CD4-positive, alpha-beta T cell treated with Interleukin-15 for 1 hour (primary cell): ENCODE measurements around the gene CNKSR2.

Experiments used
- DNase-seq: peaks from one replicate; pipeline ENCODE4 v3.0.0-alpha.2; 2020

Gene CNKSR2

DNA sequence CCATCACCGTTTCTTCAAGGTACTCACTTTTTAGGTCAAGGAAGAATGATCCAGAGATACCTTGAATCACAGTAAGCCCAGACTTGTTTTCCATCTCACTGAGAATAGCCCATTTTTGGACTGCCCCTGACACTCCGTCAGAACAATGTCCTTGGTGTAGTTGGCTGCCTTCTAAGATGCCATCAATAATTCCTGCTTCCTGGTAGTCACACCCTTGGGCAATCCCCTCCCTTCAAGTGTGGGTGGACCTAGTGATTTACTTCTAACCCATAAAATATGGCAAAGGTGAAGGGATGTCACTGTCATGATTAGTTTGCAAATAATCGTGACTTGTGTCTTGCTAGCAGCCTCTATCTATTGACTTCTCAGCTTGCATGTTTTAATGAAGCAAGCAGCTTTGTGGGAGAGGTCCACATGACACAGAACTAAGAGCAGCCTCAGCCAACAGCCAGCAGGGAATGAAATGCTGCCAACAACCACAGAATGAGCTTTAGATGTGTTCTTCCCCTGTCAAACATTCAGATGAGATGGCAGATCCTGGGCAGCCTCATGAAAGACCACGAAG lies 303.9 kb downstream of the CNKSR2 start:
- no peak for DNase-seq

DNA sequence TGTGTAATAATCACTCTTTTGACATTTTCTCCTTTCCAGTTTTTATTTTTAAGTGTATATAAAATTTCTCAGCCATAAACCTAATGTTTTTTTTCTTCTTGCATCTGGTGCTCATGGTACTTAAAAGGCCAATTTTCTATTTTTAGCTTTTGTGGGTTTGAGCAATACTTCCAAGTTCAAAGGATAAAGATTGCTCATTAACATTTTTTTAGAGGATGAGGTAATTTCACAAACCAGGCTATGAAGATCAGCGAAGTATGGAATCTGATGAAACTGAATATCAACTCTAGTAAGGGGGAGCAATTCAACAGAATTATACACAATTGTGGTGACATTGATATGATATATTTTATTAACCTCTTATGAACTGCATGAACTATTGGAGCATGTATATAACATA lies 309.7 kb downstream of the CNKSR2 start:
- DNase-seq = no peak

DNA sequence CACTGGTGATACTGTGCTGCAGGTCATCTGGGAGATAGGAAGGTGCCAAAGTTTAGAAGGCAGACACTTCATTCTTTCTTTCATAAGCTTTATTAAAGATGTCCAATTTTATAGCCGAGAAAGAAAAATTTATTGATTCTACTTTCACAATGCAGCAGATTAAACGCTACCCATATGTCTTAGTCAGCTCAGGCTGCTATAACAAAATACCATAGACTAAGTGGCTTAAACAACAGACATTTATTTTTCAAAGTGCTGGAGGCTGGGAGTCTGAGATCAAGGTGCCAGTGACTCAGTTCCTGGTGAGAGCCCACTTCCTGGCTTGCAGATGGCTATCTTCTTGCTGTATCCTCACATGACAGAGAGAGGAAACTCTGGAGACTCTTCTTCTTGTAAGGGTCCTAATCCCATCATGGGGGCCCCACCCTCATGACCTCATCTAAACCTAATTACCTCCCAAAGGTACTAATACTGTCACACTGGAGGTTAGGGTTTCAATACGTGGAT lies 317.3 kb downstream of the CNKSR2 start:
- DNase-seq = no peak

DNA sequence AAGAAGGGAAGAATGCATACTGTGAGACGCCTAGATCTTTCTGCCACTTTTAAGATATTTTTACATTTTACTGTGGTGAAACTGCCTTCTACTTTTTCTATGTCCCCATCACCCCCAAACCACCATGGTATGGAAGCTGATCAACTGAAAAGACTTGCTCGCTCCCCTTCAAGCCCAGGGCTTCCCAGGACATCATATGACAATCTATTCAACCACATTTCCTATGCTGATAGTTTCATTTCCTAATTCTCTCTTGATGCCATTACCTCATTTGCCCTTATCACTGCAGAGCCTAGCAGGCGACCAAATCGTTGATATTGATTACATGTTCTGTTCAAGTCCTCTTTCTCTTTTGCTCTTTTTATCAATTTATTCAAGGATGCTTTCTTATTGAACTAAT lies 324.1 kb downstream of the CNKSR2 start:
- no peak for DNase-seq

DNA sequence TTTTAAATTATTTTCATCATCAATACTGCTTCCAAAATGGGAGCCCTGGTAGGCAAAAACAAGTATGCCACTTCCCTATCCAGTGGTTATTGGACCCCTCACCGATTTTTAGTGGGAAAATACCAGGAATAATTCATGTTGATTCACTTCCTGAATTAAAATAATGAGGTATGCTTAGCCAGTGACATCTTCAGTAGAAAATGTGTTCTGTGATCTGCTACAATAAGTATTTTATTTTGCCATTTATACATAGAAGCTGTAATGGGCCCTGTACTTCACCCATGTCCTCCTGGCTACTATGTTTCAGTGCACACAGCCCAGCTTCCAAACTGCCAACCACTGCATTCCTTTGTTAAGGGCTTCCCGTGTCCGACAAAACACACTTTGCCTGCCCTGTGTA lies 324.9 kb downstream of the CNKSR2 start:
- DNase-seq = no peak

DNA sequence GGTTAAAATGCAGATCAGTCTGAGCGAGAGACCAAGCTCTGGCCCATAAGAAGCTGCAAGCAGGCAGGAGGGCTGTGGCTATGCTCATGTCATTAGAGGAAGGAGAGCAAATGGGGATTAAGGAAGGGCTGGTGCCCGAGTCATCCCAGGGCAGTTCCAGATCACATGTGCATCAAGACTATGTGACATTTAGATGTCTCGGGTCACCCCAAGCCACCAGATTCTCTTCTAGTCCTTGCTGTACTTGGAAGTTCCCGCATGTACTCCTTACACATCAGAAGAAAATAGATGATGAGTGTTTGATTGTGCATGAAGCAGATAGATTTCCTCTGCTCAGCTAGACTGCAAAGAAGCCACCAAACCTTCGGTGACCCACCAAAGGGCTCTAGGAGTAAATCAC lies 326.1 kb downstream of the CNKSR2 start:
- no peak for DNase-seq

DNA sequence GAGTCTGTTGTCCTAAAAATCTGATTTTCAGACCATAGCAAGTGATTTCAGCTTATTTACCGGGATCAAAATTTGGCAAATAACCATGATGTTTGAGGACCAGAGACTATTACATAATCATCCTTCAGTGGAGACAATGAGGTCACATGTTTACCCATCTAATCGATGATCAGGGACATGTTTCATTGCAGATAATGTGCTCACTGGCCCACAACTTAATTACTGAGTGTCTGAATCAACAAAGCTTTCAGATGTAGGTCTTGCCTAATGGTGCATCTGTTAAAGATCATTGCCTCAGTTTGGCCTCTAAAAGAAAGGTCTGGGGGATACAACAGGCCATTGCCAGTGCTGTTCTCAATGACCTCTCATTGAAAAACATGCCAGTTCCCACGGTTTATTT lies 326.7 kb downstream of the CNKSR2 start:
- no peak for DNase-seq

DNA sequence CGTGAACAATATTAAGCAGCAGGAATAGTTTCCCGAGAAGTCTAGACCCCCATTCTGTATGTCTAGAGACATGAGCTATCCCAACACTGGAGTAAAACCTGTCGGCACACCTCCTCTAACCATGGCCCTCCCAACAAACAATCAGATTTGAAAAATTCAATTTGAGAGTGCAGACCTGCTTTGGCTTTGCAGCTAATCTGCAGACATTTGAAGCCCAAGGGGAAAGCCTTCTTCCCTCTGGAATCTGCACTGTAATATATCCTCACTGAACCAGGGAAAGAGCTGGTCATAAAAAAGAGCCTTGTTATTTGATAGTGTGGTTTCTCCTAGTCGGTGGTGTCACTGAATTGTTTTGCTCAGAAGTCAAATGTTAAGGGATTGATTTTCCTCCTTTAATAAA lies 328.5 kb downstream of the CNKSR2 start:
- no peak for DNase-seq
